A549 (cell line): ENCODE data around the gene PCDH15. TPM values are rescaled to one million over a fixed set of nuclear protein-coding genes. Genes with fewer than 3 reads are reported as not detected.

Experiments used
- ATAC-seq, 2 experiments: fragments of 200-7000 bp in 1 of 2; fragments of >200 bp in 1 of 2; cut with Nextera tagmentation in 1 of 2; cut with Tn5 transposase in 1 of 2; 3 replicates each; pipeline versions ENCODE4 v1.8.0 to v1.9.1; 2018 to 2020; ENCODE audit warnings: mild to moderate bottlenecking in 1 of 2, moderate library complexity in 1 of 2
- CTCF ChIA-PET: fragments of 300-600 bp; sonication (Branson Sonifier 250); formaldehyde crosslinking; extraction: SDS; loops from one replicate; lab custom pipeline; 2021; ENCODE audit warnings: antibody characterized with exemption, inconsistent platforms; lab: Yijun Ruan, JAX
- POLR2A ChIA-PET: fragments of 350-600 bp; formaldehyde crosslinking; extraction: SDS; loops from one replicate; lab custom pipeline; 2021; ENCODE audit warnings: antibody characterized with exemption, inconsistent platforms; lab: Yijun Ruan, JAX
- DNase-seq, 2 experiments: peaks; one replicate each; pipeline versions ENCODE4 v3.0.0 to v3.0.0-alpha.2; 2011 to 2016; ENCODE audit warnings: low read depth in 1 of 2, low spot score in 1 of 2
- FAIRE-seq: peaks from 2 replicates; lab custom pipeline; 2011; peaks lifted over from hg19 to GRCh38; lab: Jason Lieb, UNC
- H3K27ac ChIP-seq, 2 experiments: fragments of >200 bp; sonication (Bioruptor Twin); formaldehyde crosslinking; 3 replicates each; pipeline ENCODE4 v1.5.1; 2016 to 2017
- H3K4me1 ChIP-seq: fragments of >200 bp; sonication (Bioruptor Twin); formaldehyde crosslinking; 3 replicates; pipeline ENCODE4 v1.6.1; 2016
- H3K4me2 ChIP-seq: fragments of >200 bp; sonication (Bioruptor Twin); formaldehyde crosslinking; 3 replicates; pipeline ENCODE4 v1.6.1; 2016
- H3K4me3 ChIP-seq: fragments of >200 bp; sonication (Bioruptor Twin); formaldehyde crosslinking; 3 replicates; pipeline ENCODE4 v1.5.1; 2016
- H3K9me3 ChIP-seq: fragments of >200 bp; sonication (Bioruptor Twin); formaldehyde crosslinking; 3 replicates; pipeline ENCODE4 v1.6.1; 2016
- ATOH8 ChIP-seq: fragments of 250-450 bp; sonication (Bioruptor Pico); IDR thresholded peaks from 2 replicates; pipeline ENCODE4 v1.5.0; 2020; ENCODE audit warnings: low read depth, mild to moderate bottlenecking, moderate library complexity
- CBX8 ChIP-seq: fragments of 200-600 bp; sonication (generic); IDR thresholded peaks from 2 replicates; pipeline ENCODE4 v1.6.1; 2016
- CHD2 ChIP-seq: fragments of 150-350 bp; IDR thresholded peaks from 2 replicates; pipeline ENCODE4 v1.6.1; 2014; ENCODE audit warnings: low read length; ENCODE audit not compliant: partially characterized antibody
- E2F6 ChIP-seq: IDR thresholded peaks from 2 replicates; pipeline ENCODE4 v1.6.1; 2012; ENCODE audit warnings: low read depth, borderline replicate concordance
- EHF ChIP-seq: fragments of 250-450 bp; sonication (Bioruptor Pico); IDR thresholded peaks from 2 replicates; pipeline ENCODE4 v1.5.0; 2020; ENCODE audit warnings: mild to moderate bottlenecking
- EHMT2 ChIP-seq: fragments of 200-600 bp; sonication (generic); IDR thresholded peaks from 2 replicates; pipeline ENCODE4 v1.6.1; 2016; ENCODE audit warnings: antibody characterized with exemption, low read depth, mild to moderate bottlenecking, moderate library complexity
- FOSL2 ChIP-seq, 2 experiments: fragments of 450-650 bp in 1 of 2; fragments of >200 bp in 1 of 2; sonication (Bioruptor Twin) in 1 of 2; formaldehyde crosslinking; IDR thresholded peaks; 2 replicates each; pipeline versions ENCODE4 v1.5.0 to v1.6.1; 2016 to 2020; ENCODE audit warnings: mild to moderate bottlenecking in 1 of 2, moderate library complexity in 1 of 2
- FOXS1 ChIP-seq: fragments of 250-450 bp; sonication (Bioruptor Pico); IDR thresholded peaks from 2 replicates; pipeline ENCODE4 v1.5.0; 2020; ENCODE audit warnings: mild to moderate bottlenecking, moderate library complexity
- HES2 ChIP-seq: fragments of >200 bp; sonication (Bioruptor Twin); formaldehyde crosslinking; IDR thresholded peaks from 2 replicates; pipeline ENCODE4 v1.6.1; 2016
- HEYL ChIP-seq: fragments of 250-450 bp; sonication (Bioruptor Pico); IDR thresholded peaks from 2 replicates; pipeline ENCODE4 v1.8.0; 2021; ENCODE audit warnings: mild to moderate bottlenecking, moderate library complexity
- HMGXB4 ChIP-seq: fragments of 250-450 bp; sonication (Bioruptor Pico); IDR thresholded peaks from 2 replicates; pipeline ENCODE4 v1.5.0; 2021; ENCODE audit warnings: mild to moderate bottlenecking, moderate library complexity, borderline replicate concordance
- HOXB5 ChIP-seq: fragments of 250-450 bp; sonication (Bioruptor Pico); IDR thresholded peaks from 2 replicates; pipeline ENCODE4 v1.5.0; 2020; ENCODE audit warnings: mild to moderate bottlenecking, moderate library complexity
- MAFK ChIP-seq: fragments of 450-650 bp; IDR thresholded peaks from 2 replicates; pipeline ENCODE4 v1.6.1; 2014; ENCODE audit not compliant: partially characterized antibody
- MAX ChIP-seq: IDR thresholded peaks from 2 replicates; pipeline ENCODE4 v1.6.1; 2012
- MAZ ChIP-seq: fragments of 150-350 bp; IDR thresholded peaks from 2 replicates; pipeline ENCODE4 v1.6.1; 2014; ENCODE audit warnings: antibody characterized with exemption, low read depth, low read length, borderline replicate concordance
- NPAS2 ChIP-seq: fragments of 250-450 bp; sonication (Bioruptor Pico); IDR thresholded peaks from 2 replicates; pipeline ENCODE4 v1.8.0; 2022; ENCODE audit warnings: mild to moderate bottlenecking, moderate library complexity, borderline replicate concordance
- PBX3 ChIP-seq: IDR thresholded peaks from 2 replicates; pipeline ENCODE4 v1.6.1; 2012
- PHF8 ChIP-seq: fragments of 200-600 bp; sonication (generic); IDR thresholded peaks from 2 replicates; pipeline ENCODE4 v1.6.1; 2016; ENCODE audit warnings: low read depth, mild to moderate bottlenecking, antibody characterized with exemption, moderate library complexity, borderline replicate concordance
- RAD21 ChIP-seq, 2 experiments: fragments of >200 bp in 1 of 2; sonication (Bioruptor Twin) in 1 of 2; formaldehyde crosslinking in 1 of 2; IDR thresholded peaks in 1 of 2; conservative IDR thresholded peaks in 1 of 2; 2 replicates in 1 of 2; 3 replicates in 1 of 2; pipeline ENCODE4 v1.6.1; 2012 to 2018; ENCODE audit warnings: inconsistent platforms in 1 of 2
- REST ChIP-seq: fragments of 200-600 bp; sonication (generic); IDR thresholded peaks from 2 replicates; pipeline ENCODE4 v1.6.1; 2016; ENCODE audit warnings: antibody characterized with exemption, mild to moderate bottlenecking, moderate library complexity
- SMC3 ChIP-seq: fragments of >200 bp; sonication (Bioruptor Twin); formaldehyde crosslinking; IDR thresholded peaks from 3 replicates; pipeline ENCODE4 v1.6.1; 2018; ENCODE audit warnings: inconsistent platforms
- SREBF2 ChIP-seq: fragments of 450-650 bp; IDR thresholded peaks from 2 replicates; pipeline ENCODE4 v1.6.1; 2014; ENCODE audit warnings: mild to moderate bottlenecking, moderate library complexity
- TFCP2L1 ChIP-seq: fragments of 250-450 bp; sonication (Bioruptor Pico); IDR thresholded peaks from 2 replicates; pipeline ENCODE4 v1.5.0; 2021; ENCODE audit warnings: mild to moderate bottlenecking
- TP53 ChIP-seq: fragments of 250-450 bp; sonication (Bioruptor Pico); IDR thresholded peaks from 2 replicates; pipeline ENCODE4 v1.5.0; 2021; ENCODE audit warnings: mild to moderate bottlenecking, moderate library complexity
- ZNF302 ChIP-seq: fragments of 250-450 bp; sonication (Bioruptor Pico); IDR thresholded peaks from 2 replicates; pipeline ENCODE4 v1.9.0; 2021; ENCODE audit warnings: inconsistent platforms, mild to moderate bottlenecking, moderate library complexity
- WGBS: methylation state at CpG from one replicate; pipeline ENCODE4 v1.1.6; 2017; ENCODE audit errors: missing lambda C conversion rate; 5-methylcytosine and 5-hydroxymethylcytosine counted together
- polyA plus RNA-seq, 4 experiments: library from polyadenylated mRNA; depleted of rRNA in 3 of 4; stranded (reverse); fragments of >200 nt; fragmentation: RNase III in 1 of 4; extraction: RNeasy Plus Mini Kit Qiagen cat#74134 plus additional on column Dnase treatment in 1 of 4; gene quantifications; 2 replicates in 3 of 4; 3 replicates in 1 of 4; pipeline ENCODE4 v1.2.3, GENCODE V29; 2011 to 2017

The PCDH15 gene
- polyA plus RNA-seq, 2 of the 4 experiments (the other 2 are of a cell fraction), result 0.03 TPM; not detected in 1

- DNase-seq, result no peak
- Histone ChIP-seq H3K4me1 (no peaks in the 10 kb centered on the region), H3K9me3 (no peaks in the 10 kb centered on the region), H3K4me3 (no peak overlapping the region), H3K4me2 (no peak overlapping the region), H3K27ac (no peak overlapping the region)
- no peak for FAIRE-seq
- no peak for ATAC-seq
- ChIA-PET CTCF (no interaction called here), POLR2A (no interaction called here)
- TF ChIP-seq CHD2 (no peak), MAX (no peak), EHMT2 (no peak), TP53 (CRISPR knock-in tag) (no peak), PBX3 (no peak), NPAS2 (no peak), MAFK (no peak), EHF (CRISPR knock-in tag) (no peak), CBX8 (no peak), RAD21 (conservative IDR thresholded peaks at IDR 0.05 in 1 of 2, IDR thresholded peaks at IDR 0.05 in 1 of 2) (no peak), FOSL2 (IDR thresholded peaks at IDR 0.05) (no peak), FOSL2 (CRISPR knock-in tag; IDR thresholded peaks at IDR 0.05) (no peak), HEYL (no peak), SMC3 (no peak), TFCP2L1 (CRISPR knock-in tag) (no peak), MAZ (no peak), FOXS1 (CRISPR knock-in tag) (no peak)
- WGBS, result 19% methylated on average over 4 of the region's 4 CpGs
Observed at GRCh38 chr10:53852450-53853175, 948.4 kb downstream of the PCDH15 start.

GRCh38 chr10:53846809-53847208 lies 954.2 kb downstream of the PCDH15 start:
- no peak for FAIRE-seq
- no peak for DNase-seq
- Histone ChIP-seq H3K27ac (no peak overlapping the region), H3K4me1 (no peaks in the 10 kb centered on the region), H3K4me3 (no peak overlapping the region), H3K4me2 (no peak overlapping the region), H3K9me3 (no peaks in the 10 kb centered on the region)
- no peak for ATAC-seq
- TF ChIP-seq SREBF2 (no peak), RAD21 (conservative IDR thresholded peaks at IDR 0.05 in 1 of 2, IDR thresholded peaks at IDR 0.05 in 1 of 2) (no peak), REST (no peak), CBX8 (no peak), HOXB5 (CRISPR knock-in tag) (no peak), PHF8 (no peak), ATOH8 (CRISPR knock-in tag) (no peak), HES2 (no peak), MAFK (no peak), HMGXB4 (no peak), ZNF302 (CRISPR knock-in tag) (no peak), E2F6 (no peak)
- ChIA-PET CTCF (no interaction called here), POLR2A (no interaction called here)
- WGBS, result 10% methylated on average over 2 of the region's 2 CpGs
